ENCODE measurements around the gene NUP43. TPM values are rescaled to one million over a fixed set of nuclear protein-coding genes. Genes with fewer than 3 reads are reported as not detected.
"Not testable (repeated sequence)": the region's sequence is repeated elsewhere in the genome, so short reads cannot be mapped to it uniquely, and the experiment has no call there.

Gene NUP43
- 19.7 TPM for total RNA-seq

- peak; percentile 74 to 95 (median 92) for DNase-seq (ENCODE audit: low read depth in 2 of 3, low spot score in 2 of 3)
Observed at GRCh38 chr6:149746147-149746946, at the start of gene NUP43. TSS of gene NUP43 (minus strand) at chr6:149746529. CDS start at chr6:149746495, 34 bp downstream.

- DNase-seq (ENCODE audit: low read depth in 2 of 3, low spot score in 2 of 3): no peak
Observed at GRCh38 chr6:149783551-149783950, 37.2 kb upstream of the NUP43 start.

- no peak for DNase-seq (ENCODE audit: low read depth in 2 of 3, low spot score in 2 of 3)
Observed at GRCh38 chr6:149782337-149782736, 36.0 kb upstream of the NUP43 start.

GRCh38 chr6:149781715-149782114 is 35.4 kb upstream of the NUP43 start:
- DNase-seq (ENCODE audit: low read depth in 2 of 3, low spot score in 2 of 3): no peak

GRCh38 chr6:149779644-149779963 is 33.3 kb upstream of the NUP43 start:
- DNase-seq (ENCODE audit: low read depth in 2 of 3, low spot score in 2 of 3): no peak

GRCh38 chr6:149777624-149778023 is 31.3 kb upstream of the NUP43 start:
- DNase-seq (ENCODE audit: low read depth in 2 of 3, low spot score in 2 of 3): no peak

- DNase-seq (ENCODE audit: low read depth in 2 of 3, low spot score in 2 of 3): no peak
Observed at GRCh38 chr6:149771925-149772324, 25.6 kb upstream of the NUP43 start.

GRCh38 chr6:149771185-149771584 is 24.9 kb upstream of the NUP43 start:
- no peak for DNase-seq (ENCODE audit: low read depth in 2 of 3, low spot score in 2 of 3)

GRCh38 chr6:149769676-149770075 is 23.3 kb upstream of the NUP43 start:
- no peak for DNase-seq (ENCODE audit: low read depth in 2 of 3, low spot score in 2 of 3)

GRCh38 chr6:149766156-149766769 is 19.9 kb upstream of the NUP43 start:
- DNase-seq (ENCODE audit: low read depth in 2 of 3, low spot score in 2 of 3): peak in 1 of 3 donors; percentile 8

- no peak for DNase-seq (ENCODE audit: low read depth in 2 of 3, low spot score in 2 of 3)
Observed at GRCh38 chr6:149763866-149764265, 17.5 kb upstream of the NUP43 start.

- peak in 2 of 3 donors; percentile 31 to 68 for DNase-seq (ENCODE audit: low read depth in 2 of 3, low spot score in 2 of 3)
Observed at GRCh38 chr6:149761438-149761837, 15.1 kb upstream of the NUP43 start.

GRCh38 chr6:149756261-149756636 is 9.9 kb upstream of the NUP43 start:
- no peak for DNase-seq (ENCODE audit: low read depth in 2 of 3, low spot score in 2 of 3)

- DNase-seq (ENCODE audit: low read depth in 2 of 3, low spot score in 2 of 3): no peak
Observed at GRCh38 chr6:149755300-149756260, 9.3 kb upstream of the NUP43 start.

- DNase-seq (ENCODE audit: low read depth in 2 of 3, low spot score in 2 of 3): no peak
Observed at GRCh38 chr6:149754548-149754947, 8.2 kb upstream of the NUP43 start.

- not testable (repeated sequence) for DNase-seq (ENCODE audit: low read depth in 2 of 3, low spot score in 2 of 3)
Observed at GRCh38 chr6:149753374-149753637, 7.0 kb upstream of the NUP43 start.

- no peak for DNase-seq (ENCODE audit: low read depth in 2 of 3, low spot score in 2 of 3)
Observed at GRCh38 chr6:149752600-149753373, 6.5 kb upstream of the NUP43 start.

GRCh38 chr6:149751920-149752319 is 5.6 kb upstream of the NUP43 start:
- not testable (repeated sequence) for DNase-seq (ENCODE audit: low read depth in 2 of 3, low spot score in 2 of 3)

- DNase-seq (ENCODE audit: low read depth in 2 of 3, low spot score in 2 of 3): no peak
Observed at GRCh38 chr6:149751239-149751638, 4.9 kb upstream of the NUP43 start.

GRCh38 chr6:149750136-149750609 is 3.8 kb upstream of the NUP43 start:
- DNase-seq (ENCODE audit: low read depth in 2 of 3, low spot score in 2 of 3): peak in 2 of 3 donors; percentile 54 to 60

Data from hematopoietic multipotent progenitor cell (in vitro differentiated cells).